ENCODE data around the gene TMEM178A. TPM values are rescaled to one million over a fixed set of nuclear protein-coding genes. Genes with fewer than 3 reads are reported as not detected.

Gene TMEM178A
- polyA plus RNA-seq, 2 of the 4 experiments (the other 2 are of a cell fraction) = 0.13 to 0.87 TPM

DNA sequence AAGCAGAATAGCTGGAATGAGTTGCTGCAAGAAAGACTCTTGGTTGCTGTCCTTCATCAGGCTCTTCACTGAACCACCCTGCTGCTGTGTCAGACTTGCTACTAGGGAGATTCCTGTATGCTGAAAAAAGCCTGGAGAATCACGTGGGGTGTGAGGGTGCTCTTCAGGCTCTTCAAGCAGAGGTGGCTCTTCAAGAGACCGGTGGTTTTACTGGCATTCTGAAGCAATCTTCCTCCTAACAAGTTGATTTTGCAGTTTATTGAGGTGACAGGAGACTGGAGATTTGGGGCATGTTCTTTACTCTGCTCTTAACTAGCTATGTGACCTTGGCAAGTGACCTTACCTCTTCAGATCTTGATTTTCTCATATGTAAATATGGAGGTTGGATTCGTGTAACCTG lies 14.1 kb downstream of the TMEM178A start:
- TF ChIP-seq, protein P1, sequence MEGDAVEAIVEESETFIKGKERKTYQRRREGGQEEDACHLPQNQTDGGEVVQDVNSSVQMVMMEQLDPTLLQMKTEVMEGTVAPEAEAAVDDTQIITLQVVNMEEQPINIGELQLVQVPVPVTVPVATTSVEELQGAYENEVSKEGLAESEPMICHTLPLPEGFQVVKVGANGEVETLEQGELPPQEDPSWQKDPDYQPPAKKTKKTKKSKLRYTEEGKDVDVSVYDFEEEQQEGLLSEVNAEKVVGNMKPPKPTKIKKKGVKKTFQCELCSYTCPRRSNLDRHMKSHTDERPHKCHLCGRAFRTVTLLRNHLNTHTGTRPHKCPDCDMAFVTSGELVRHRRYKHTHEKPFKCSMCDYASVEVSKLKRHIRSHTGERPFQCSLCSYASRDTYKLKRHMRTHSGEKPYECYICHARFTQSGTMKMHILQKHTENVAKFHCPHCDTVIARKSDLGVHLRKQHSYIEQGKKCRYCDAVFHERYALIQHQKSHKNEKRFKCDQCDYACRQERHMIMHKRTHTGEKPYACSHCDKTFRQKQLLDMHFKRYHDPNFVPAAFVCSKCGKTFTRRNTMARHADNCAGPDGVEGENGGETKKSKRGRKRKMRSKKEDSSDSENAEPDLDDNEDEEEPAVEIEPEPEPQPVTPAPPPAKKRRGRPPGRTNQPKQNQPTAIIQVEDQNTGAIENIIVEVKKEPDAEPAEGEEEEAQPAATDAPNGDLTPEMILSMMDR (IDR thresholded peaks at IDR 0.05) = no peak
- no peak for TF ChIP-seq HOXB5 (CRISPR knock-in tag; IDR thresholded peaks at IDR 0.05)
- TF ChIP-seq PHF8 (IDR thresholded peaks at IDR 0.05; ENCODE audit: borderline replicate concordance, low read depth) = no peak
- Histone ChIP-seq H3K4me1 (no peaks in the 10 kb centered on the region), H3K4me2 (no peak overlapping the region), H3K27ac (no peak overlapping the region), H3K4me3 (no peak overlapping the region), H3K9me3 (peaks cover 7% of the 10 kb centered on the region; the same call in 2 of the 3 replicates)
- ATAC-seq = no peak
- no peak for DNase-seq (ENCODE audit: low read depth in 1 of 2, low spot score in 1 of 2)
- ChIA-PET CTCF (interaction anchor here (2.0 kb wide), 1 partner anchor 17 kb away, joined by 6 read pairs; no protein-coding TSS in a partner anchor), POLR2A (no interaction called here)
- WGBS (ENCODE audit: missing lambda C conversion rate) = 12% methylated on average over 3 of the region's 3 CpGs
- FAIRE-seq = no peak

DNA sequence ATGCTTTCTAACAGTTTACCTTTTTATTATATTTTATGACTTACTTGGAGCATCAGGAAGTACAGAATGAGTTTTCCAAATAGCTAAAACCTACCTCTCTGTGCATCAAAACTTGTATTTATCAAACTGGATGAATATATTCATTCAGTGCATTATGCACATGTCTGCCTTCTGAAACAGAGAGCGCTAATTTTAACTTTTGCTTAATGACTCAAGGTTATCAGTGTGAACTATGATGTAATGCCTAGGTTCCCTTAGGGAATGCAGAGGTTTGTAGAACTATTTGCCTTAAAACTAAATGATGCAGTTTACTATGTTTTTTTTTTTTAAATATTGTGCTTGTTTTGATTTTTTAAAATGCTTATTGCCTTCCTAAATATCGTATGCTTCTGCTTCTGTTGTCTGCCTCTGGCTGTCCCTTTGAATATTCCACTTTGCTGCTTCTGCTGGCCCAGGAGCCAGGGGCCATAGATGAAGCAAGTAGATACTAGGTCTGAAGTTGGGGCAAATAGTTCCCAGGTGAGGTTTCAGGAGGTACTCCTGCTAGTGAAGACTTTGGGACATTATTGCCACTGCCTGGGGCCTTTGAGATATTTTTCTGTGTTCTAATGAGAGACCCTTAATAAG lies 16.5 kb downstream of the TMEM178A start:
- ChIA-PET POLR2A (no interaction called here), CTCF (interaction anchor here (0.6 to 1.6 kb wide), 2 partner anchors 47 to 153 kb away, joined by 3 to 5 read pairs; no protein-coding TSS in a partner anchor)
- Histone ChIP-seq H3K27ac (no peak overlapping the region), H3K9me3 (peaks cover 7% of the 10 kb centered on the region; the same call in 2 of the 3 replicates), H3K4me2 (no peak overlapping the region), H3K4me3 (no peak overlapping the region), H3K4me1 (no peaks in the 10 kb centered on the region)
- FAIRE-seq = no peak
- DNase-seq (ENCODE audit: low read depth in 1 of 2, low spot score in 1 of 2) = no peak
- no peak for ATAC-seq
- no peak for TF ChIP-seq CBX8 (IDR thresholded peaks at IDR 0.05)
- no peak for TF ChIP-seq HOXA7 (CRISPR knock-in tag; IDR thresholded peaks at IDR 0.05)
- TF ChIP-seq GATA3 (IDR thresholded peaks at IDR 0.05; ENCODE audit: borderline replicate concordance) = no peak
- TF ChIP-seq CHD2 (IDR thresholded peaks at IDR 0.05; ENCODE audit: low read length, partially characterized antibody) = no peak
- TF ChIP-seq KDM1A (IDR thresholded peaks at IDR 0.05; ENCODE audit: low read depth) = no peak
- TF ChIP-seq, protein P2, sequence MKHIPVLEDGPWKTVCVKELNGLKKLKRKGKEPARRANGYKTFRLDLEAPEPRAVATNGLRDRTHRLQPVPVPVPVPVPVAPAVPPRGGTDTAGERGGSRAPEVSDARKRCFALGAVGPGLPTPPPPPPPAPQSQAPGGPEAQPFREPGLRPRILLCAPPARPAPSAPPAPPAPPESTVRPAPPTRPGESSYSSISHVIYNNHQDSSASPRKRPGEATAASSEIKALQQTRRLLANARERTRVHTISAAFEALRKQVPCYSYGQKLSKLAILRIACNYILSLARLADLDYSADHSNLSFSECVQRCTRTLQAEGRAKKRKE (CRISPR knock-in tag; IDR thresholded peaks at IDR 0.05; ENCODE audit: low read depth) = no peak
- TF ChIP-seq POLR2A (IDR thresholded peaks at IDR 0.05; ENCODE audit: low read length) = no peak
- no peak for TF ChIP-seq JUNB (IDR thresholded peaks at IDR 0.05)
- 42% methylated on average over 2 of the region's 2 CpGs for WGBS (ENCODE audit: missing lambda C conversion rate)

DNA sequence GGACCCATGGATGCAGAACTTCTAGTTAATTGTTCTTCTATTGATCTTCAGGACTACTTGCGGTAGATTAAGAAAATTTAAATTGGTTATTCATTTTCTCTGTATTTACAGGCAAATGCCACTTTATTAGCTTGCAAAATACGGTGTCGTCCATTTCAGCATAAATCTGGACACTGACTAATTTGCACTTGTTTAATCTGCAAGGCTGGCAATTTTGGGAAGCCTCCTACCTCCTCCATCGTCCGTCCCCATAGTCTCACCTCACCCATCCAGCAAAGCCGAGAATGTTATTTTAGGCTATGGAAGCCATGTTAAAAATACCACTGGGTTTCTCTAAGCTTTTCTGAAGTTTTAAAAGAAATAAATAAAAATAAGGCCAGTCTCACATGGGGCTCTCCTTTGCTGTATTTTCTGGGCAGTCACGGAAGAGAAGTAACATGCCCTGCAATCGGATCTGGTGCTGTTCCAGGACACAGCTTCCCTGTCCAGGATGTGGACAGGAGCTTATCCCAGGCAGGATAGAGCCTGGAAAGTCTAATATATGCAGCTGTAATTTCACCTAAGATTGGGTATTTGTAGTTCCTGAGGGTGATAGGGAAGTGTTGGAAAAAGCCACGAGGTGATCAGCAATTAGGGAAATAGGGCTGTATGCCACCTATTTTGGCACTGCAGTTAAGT lies 17.4 kb downstream of the TMEM178A start:
- Histone ChIP-seq H3K4me1 (no peaks in the 10 kb centered on the region), H3K9me3 (peaks cover 6% of the 10 kb centered on the region; the same call in 2 of the 3 replicates), H3K4me2 (no peak overlapping the region), H3K27ac (no peak overlapping the region), H3K4me3 (no peak overlapping the region)
- POLR2A ChIA-PET = no interaction called here
- no peak for DNase-seq (ENCODE audit: low read depth in 1 of 2, low spot score in 1 of 2)
- CTCF ChIA-PET = interaction anchor here (0.6 to 1.6 kb wide), 3 partner anchors 14 to 154 kb away, joined by 3 to 7 read pairs (median 5); no protein-coding TSS in a partner anchor
- no peak for FAIRE-seq
- ATAC-seq = no peak
- TF ChIP-seq MAFK (IDR thresholded peaks at IDR 0.05; ENCODE audit: partially characterized antibody) (peak; percentile 49), ZSCAN20 (CRISPR knock-in tag; IDR thresholded peaks at IDR 0.05) (no peak), GATA3 (IDR thresholded peaks at IDR 0.05; ENCODE audit: borderline replicate concordance) (no peak)
- WGBS (ENCODE audit: missing lambda C conversion rate) = 67% methylated on average over 9 of the region's 9 CpGs

DNA sequence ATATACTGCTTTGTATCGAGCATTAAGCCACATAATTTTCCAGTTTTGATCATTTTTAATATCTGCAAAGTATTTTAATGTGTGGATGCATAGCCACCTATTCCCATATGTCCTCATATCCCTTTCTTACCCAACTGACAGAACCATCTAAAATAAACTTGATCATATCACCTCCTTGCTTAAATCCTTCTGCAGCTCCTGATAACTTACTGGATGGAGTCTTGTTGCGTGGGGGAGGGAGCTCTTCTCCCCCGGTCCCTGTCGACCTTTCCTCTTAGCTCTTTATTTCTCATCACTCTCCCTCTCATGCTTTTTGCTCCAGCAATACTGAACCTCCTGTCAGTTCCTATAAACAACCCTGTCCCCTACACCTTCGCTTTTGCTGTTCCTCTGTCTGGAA lies 18.7 kb downstream of the TMEM178A start:
- ChIA-PET POLR2A (no interaction called here), CTCF (interaction anchor here (2.8 kb wide), 1 partner anchor 12 kb away, joined by 14 read pairs; no protein-coding TSS in a partner anchor)
- WGBS (ENCODE audit: missing lambda C conversion rate) = 44% methylated on average over 5 of the region's 5 CpGs
- ATAC-seq = no peak
- no peak for FAIRE-seq
- Histone ChIP-seq H3K4me3 (no peak overlapping the region), H3K4me2 (no peak overlapping the region), H3K4me1 (no peaks in the 10 kb centered on the region), H3K9me3 (no peaks in the 10 kb centered on the region), H3K27ac (no peak overlapping the region)
- DNase-seq (ENCODE audit: low read depth in 1 of 2, low spot score in 1 of 2) = no peak
- no peak for TF ChIP-seq GATA3 (IDR thresholded peaks at IDR 0.05; ENCODE audit: borderline replicate concordance)
- TF ChIP-seq, protein P3, sequence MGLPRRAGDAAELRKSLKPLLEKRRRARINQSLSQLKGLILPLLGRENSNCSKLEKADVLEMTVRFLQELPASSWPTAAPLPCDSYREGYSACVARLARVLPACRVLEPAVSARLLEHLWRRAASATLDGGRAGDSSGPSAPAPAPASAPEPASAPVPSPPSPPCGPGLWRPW (IDR thresholded peaks at IDR 0.05) = no peak
- no peak for TF ChIP-seq ZFP36 (IDR thresholded peaks at IDR 0.05; ENCODE audit: borderline replicate concordance, partially characterized antibody)
- TF ChIP-seq, protein P4, sequence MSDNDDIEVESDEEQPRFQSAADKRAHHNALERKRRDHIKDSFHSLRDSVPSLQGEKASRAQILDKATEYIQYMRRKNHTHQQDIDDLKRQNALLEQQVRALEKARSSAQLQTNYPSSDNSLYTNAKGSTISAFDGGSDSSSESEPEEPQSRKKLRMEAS (IDR thresholded peaks at IDR 0.05) = no peak
- TF ChIP-seq ZSCAN20 (CRISPR knock-in tag; IDR thresholded peaks at IDR 0.05) = no peak
- no peak for TF ChIP-seq KDM5A (IDR thresholded peaks at IDR 0.05)
- no peak for TF ChIP-seq BHLHE40 (IDR thresholded peaks at IDR 0.05; ENCODE audit: low read depth, low read length)
- no peak for TF ChIP-seq PHF8 (IDR thresholded peaks at IDR 0.05; ENCODE audit: borderline replicate concordance, low read depth)
- no peak for TF ChIP-seq JUN (IDR thresholded peaks at IDR 0.05)
- TF ChIP-seq, protein P5, sequence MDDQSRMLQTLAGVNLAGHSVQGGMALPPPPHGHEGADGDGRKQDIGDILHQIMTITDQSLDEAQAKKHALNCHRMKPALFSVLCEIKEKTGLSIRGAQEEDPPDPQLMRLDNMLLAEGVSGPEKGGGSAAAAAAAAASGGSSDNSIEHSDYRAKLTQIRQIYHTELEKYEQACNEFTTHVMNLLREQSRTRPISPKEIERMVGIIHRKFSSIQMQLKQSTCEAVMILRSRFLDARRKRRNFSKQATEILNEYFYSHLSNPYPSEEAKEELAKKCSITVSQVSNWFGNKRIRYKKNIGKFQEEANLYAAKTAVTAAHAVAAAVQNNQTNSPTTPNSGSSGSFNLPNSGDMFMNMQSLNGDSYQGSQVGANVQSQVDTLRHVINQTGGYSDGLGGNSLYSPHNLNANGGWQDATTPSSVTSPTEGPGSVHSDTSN (IDR thresholded peaks at IDR 0.05) = no peak
- no peak for TF ChIP-seq TP53 (CRISPR knock-in tag; IDR thresholded peaks at IDR 0.05)
- TF ChIP-seq, protein P6, sequence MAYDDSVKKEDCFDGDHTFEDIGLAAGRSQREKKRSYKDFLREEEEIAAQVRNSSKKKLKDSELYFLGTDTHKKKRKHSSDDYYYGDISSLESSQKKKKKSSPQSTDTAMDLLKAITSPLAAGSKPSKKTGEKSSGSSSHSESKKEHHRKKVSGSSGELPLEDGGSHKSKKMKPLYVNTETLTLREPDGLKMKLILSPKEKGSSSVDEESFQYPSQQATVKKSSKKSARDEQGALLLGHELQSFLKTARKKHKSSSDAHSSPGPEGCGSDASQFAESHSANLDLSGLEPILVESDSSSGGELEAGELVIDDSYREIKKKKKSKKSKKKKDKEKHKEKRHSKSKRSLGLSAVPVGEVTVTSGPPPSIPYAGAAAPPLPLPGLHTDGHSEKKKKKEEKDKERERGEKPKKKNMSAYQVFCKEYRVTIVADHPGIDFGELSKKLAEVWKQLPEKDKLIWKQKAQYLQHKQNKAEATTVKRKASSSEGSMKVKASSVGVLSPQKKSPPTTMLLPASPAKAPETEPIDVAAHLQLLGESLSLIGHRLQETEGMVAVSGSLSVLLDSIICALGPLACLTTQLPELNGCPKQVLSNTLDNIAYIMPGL (CRISPR knock-in tag; IDR thresholded peaks at IDR 0.05; ENCODE audit: borderline replicate concordance) = no peak
- TF ChIP-seq MAFK (IDR thresholded peaks at IDR 0.05; ENCODE audit: partially characterized antibody) = no peak
